GM12864 (cell line): ENCODE data around the gene CFAP52.
A peak's percentile ranks its signal among the peaks of the same experiment; 100 is the strongest.
"Not testable (repeated sequence)": the region's sequence is repeated elsewhere in the genome, so short reads cannot be mapped to it uniquely, and the experiment has no call there.

Experiments used
- DNase-seq: peaks from one replicate; pipeline ENCODE4 v3.0.0-alpha.2; 2011; ENCODE audit warnings: low read depth
- H3K4me3 ChIP-seq: 2 replicates; pipeline ENCODE4 v1.5.1; 2011; ENCODE audit warnings: mild to moderate bottlenecking, low read depth, low read length, control low read depth
- TF ChIP-seq, protein P1 (sequence below): IDR thresholded peaks from 2 replicates; pipeline ENCODE4 v1.5.1; 2011; ENCODE audit warnings: low read depth, mild to moderate bottlenecking, moderate library complexity, low read length, control low read depth, inconsistent platforms; ENCODE audit errors: missing control alignments

Gene CFAP52

DNA sequence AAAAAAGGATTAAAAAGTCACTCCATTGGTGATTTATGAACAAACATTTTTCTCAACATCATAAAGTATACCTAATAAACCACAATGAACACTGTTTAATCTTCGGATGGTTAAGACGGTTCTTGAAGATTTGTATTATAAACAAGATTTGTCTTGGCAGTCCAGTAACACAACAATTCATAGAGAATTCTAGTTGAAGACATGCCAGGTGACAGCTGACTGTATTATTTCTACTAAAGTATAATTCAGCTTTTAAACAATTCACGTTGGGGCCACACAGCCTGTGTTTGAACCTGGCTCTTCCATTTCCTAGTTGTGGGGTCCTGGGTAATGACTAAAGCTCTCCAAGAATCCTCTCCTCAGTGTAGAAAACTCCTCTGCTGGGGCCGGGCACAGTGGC is 22.8 kb upstream of the CFAP52 start:
- H3K4me3 ChIP-seq: no peak overlapping the region
- DNase-seq: no peak
- TF ChIP-seq, protein P1, sequence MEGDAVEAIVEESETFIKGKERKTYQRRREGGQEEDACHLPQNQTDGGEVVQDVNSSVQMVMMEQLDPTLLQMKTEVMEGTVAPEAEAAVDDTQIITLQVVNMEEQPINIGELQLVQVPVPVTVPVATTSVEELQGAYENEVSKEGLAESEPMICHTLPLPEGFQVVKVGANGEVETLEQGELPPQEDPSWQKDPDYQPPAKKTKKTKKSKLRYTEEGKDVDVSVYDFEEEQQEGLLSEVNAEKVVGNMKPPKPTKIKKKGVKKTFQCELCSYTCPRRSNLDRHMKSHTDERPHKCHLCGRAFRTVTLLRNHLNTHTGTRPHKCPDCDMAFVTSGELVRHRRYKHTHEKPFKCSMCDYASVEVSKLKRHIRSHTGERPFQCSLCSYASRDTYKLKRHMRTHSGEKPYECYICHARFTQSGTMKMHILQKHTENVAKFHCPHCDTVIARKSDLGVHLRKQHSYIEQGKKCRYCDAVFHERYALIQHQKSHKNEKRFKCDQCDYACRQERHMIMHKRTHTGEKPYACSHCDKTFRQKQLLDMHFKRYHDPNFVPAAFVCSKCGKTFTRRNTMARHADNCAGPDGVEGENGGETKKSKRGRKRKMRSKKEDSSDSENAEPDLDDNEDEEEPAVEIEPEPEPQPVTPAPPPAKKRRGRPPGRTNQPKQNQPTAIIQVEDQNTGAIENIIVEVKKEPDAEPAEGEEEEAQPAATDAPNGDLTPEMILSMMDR: no peak

DNA sequence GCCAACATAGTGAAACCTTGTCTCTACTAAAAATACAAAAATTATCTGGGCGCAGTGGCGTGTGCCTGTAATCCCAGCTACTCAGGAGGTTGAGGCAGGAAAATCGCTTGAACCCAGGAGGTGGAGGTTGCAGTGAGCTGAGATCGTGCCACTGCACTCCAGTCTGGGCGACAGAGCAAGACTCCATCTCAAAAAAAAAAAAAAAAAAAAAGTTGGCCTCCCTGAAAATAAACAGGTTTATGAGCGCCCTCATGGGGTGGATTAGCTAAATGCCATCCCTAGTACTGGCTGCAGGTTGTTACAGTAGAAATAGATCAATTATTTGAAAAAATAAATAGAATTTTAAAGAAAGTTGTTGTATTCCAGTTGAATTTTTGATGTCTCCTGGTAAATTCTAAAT is 21.7 kb upstream of the CFAP52 start:
- TF ChIP-seq, protein P1: peak; percentile 25
- DNase-seq: peak; percentile 19
- H3K4me3 ChIP-seq: not testable (repeated sequence)

DNA sequence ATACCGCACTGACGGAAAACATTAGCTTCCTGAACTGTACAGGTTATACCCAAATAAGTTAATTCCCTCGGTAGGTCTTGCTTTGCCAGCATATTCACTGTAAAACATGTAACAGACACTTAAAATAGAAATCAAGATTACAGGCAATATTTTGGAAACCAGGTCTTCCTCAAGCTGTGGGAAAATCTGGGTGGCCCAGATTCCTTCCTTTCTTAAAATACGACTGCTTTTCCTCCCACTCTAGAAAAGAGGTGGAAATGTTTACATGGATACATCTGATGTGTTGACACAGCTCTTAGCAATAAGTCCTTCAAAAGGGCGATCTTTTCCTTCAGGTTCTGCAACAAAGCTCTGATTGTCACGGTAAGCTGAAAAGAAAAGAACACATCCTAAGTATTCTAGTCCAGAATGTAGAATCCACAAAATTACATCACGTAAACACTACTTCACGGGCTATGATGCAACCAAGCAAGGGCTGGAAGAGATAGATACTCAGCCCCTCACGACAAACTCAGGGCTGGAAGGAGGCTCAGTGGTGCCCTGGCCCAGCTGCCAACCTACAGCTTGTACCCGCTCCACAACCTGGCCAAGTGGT is 19.2 kb upstream of the CFAP52 start:
- TF ChIP-seq, protein P1: no peak
- no peak for DNase-seq
- no peak overlapping the region for H3K4me3 ChIP-seq

DNA sequence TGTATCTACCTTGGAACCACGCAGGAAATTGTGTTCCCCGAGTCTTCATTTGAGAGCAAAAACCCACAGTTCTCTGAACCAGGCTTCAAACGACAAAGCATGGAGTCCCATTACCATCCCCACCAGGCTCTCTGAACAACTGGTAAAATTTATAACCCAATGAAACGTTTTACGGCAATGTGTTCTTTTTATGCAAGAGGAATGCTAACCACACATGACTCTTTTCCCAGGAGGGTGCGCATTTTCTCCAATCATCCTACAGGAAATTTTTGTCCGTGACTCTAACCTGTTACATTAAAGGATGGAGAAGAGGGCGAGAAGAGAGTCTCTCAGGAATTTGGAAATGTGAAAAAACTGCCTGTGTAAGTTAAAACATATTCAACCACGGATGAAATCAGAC is 18.6 kb upstream of the CFAP52 start:
- DNase-seq: no peak
- TF ChIP-seq, protein P1: no peak
- H3K4me3 ChIP-seq: no peak overlapping the region

DNA sequence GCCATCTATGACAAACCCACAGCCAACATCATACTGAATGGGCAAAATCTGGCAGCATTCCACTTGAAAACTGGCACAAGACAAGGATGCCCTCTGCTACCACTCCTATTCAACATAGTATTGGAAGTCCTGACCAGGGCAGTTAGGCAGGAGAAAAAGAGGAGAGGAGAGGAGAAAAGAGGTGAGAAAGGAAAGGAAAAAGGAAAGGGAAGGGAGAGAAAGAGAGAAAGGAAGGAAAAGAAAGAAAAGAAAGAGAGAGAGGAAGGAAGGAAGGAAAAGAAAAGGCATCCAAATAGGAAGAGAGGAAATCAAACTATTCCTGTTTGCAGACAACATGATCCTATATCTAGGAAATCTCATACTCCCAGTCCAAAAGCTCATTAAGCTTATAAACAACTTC is 12.3 kb upstream of the CFAP52 start:
- no peak for DNase-seq
- TF ChIP-seq, protein P1: no peak
- H3K4me3 ChIP-seq: no peak overlapping the region

DNA sequence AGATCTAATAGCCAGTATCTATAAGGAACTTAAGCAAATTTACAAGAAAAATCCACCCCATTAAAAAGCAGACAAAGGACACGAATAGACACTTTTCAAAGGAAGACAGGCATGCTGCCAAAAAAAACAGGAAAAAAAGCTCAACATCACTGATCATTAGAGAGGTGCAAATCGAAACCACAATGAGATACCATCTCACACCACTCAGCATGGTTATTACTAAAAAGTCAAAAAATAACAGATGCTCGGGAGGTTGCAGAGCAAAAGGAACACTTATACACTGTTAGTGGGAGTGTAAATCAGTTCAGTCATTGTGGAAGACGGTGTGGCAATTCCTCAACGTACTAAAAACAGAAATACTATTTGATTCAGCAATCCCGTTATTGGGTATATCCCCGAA is 10.4 kb upstream of the CFAP52 start:
- no peak for DNase-seq
- TF ChIP-seq, protein P1: no peak
- H3K4me3 ChIP-seq: no peak overlapping the region

DNA sequence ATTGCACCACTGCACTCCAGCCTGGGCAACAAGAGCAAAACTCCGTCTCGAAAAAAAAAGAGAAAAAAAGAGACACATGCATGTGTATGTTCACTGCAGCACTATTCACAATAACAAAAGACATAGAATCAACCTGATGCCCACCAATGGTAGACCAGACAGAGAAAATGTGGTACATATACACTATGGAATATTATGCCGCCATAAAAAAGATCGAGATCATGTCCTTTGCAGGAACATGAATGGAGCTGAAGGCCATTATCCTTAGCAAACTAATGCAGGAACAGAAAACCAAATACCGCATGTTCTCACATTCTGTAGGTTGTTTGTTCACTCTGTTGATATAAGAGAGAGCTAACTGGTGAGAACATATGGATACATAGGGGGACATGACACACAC is 9.7 kb upstream of the CFAP52 start:
- H3K4me3 ChIP-seq, DNase-seq: not testable (repeated sequence)
